ENCODE measurements around the gene B4GALT2.

DNA sequence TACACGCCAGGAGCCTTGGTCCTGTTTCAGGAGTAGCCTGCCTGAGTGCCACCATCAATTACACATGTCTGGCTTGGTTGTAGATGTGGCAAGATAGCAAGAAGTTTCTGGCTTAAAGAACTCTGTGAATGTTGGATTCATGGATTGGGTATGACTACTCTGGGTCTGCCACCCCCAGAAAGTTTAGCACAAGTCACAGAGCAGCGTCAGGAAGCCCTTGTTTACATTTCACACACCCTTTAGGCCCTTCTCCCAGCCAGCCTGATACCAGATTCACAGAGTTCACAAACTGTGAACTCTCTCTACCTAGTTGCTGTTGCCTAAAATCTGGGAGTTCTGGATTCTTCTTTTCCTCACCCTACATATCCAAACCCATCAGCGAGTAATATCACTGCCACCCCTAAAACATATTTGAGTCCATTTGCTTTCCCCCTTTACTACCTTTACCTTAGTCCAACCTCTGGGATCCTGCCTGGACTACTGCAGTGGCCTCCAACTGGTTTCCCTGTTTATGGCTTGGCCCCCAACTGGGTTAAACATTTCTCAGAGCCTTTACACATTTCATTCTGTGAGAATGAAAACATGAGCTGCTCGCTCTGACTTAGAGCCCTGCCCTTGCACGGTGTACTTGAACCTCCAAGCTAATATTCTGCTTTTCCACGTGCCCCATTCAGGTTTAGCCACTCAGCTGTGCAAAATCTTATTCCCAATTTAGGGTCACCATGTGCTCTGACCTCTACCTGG lies 8.3 kb downstream of the B4GALT2 start:
- TF ChIP-seq, protein P1, sequence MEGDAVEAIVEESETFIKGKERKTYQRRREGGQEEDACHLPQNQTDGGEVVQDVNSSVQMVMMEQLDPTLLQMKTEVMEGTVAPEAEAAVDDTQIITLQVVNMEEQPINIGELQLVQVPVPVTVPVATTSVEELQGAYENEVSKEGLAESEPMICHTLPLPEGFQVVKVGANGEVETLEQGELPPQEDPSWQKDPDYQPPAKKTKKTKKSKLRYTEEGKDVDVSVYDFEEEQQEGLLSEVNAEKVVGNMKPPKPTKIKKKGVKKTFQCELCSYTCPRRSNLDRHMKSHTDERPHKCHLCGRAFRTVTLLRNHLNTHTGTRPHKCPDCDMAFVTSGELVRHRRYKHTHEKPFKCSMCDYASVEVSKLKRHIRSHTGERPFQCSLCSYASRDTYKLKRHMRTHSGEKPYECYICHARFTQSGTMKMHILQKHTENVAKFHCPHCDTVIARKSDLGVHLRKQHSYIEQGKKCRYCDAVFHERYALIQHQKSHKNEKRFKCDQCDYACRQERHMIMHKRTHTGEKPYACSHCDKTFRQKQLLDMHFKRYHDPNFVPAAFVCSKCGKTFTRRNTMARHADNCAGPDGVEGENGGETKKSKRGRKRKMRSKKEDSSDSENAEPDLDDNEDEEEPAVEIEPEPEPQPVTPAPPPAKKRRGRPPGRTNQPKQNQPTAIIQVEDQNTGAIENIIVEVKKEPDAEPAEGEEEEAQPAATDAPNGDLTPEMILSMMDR (IDR thresholded peaks at IDR 0.05): no peak
- TF ChIP-seq EZH2 (IDR thresholded peaks at IDR 0.05; ENCODE audit: borderline replicate concordance, insufficient read depth, low read depth, low read length, poor library complexity, severe bottlenecking): no peak
